Activated CD4-positive, alpha-beta memory T cell treated with anti-CD3 and anti-CD28 coated beads for 36 hours (primary cell): ENCODE data around the gene IL25. TPM values are rescaled to one million over a fixed set of nuclear protein-coding genes. Genes with fewer than 3 reads are reported as not detected.
A peak's percentile ranks its signal among the peaks of the same experiment; 100 is the strongest.
"Not testable (repeated sequence)": the region's sequence is repeated elsewhere in the genome, so short reads cannot be mapped to it uniquely, and the experiment has no call there.

Source experiments
- CTCF ChIA-PET: fragments of 350-600 bp; sonication (Branson Sonifier 250); formaldehyde crosslinking; loops from one replicate; lab custom pipeline; 2021; ENCODE audit warnings: antibody characterized with exemption, inconsistent platforms; lab: Charles Lee
- POLR2A ChIA-PET: fragments of 350-600 bp; sonication (Branson Sonifier 250); formaldehyde crosslinking; loops from one replicate; lab custom pipeline; 2021; ENCODE audit warnings: antibody characterized with exemption; lab: Charles Lee
- DNase-seq: peaks from one replicate; pipeline ENCODE4 v3.0.0-alpha.2; 2020
- H3K27ac Mint-ChIP-seq: one replicate; pipeline ENCODE4 v1.8.0; 2021; ENCODE audit warnings: mixed read lengths
- H3K27me3 Mint-ChIP-seq: one replicate; pipeline ENCODE4 v1.8.0; 2021; ENCODE audit warnings: mixed read lengths
- H3K36me3 Mint-ChIP-seq: one replicate; pipeline ENCODE4 v1.8.0; 2021; ENCODE audit warnings: mixed read lengths
- H3K4me1 Mint-ChIP-seq: one replicate; pipeline ENCODE4 v1.8.0; 2021; ENCODE audit warnings: low read depth, mixed read lengths
- H3K4me3 Mint-ChIP-seq: one replicate; pipeline ENCODE4 v1.8.0; 2021; ENCODE audit warnings: mild to moderate bottlenecking, mixed read lengths
- H3K9me3 Mint-ChIP-seq: one replicate; pipeline ENCODE4 v1.8.0; 2021; ENCODE audit warnings: mixed read lengths
- intact Hi-C: fragments of 100-400 bp; cut with micrococcal nuclease; formaldehyde crosslinking; loops from one replicate; pipeline ENCODE4 v1.15.1; 2023
- total RNA-seq, 2 experiments: library from RNA; stranded (reverse); gene quantifications; one replicate each; pipeline ENCODE4 v1.2.3, GENCODE V29; 2021

Gene IL25
- not detected for total RNA-seq

DNA sequence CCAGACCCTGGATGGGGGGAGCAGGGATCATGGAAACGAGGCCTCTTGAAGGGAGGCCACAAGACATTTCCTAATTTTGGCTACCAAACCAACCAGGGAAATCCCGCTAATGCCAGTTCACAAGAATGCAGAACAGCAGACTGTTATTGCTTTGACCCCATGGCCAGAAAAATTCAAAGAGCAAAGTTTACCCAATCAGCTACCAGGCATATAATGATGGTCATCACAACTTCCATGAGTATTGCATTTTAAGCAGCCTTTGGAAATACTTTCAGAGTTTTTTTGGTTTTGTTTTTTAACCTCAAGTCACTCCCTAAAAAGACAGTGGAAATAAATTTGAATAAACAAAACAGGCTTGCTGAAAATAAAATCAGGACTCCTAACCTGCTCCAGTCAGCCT is at the start of gene IL25:
TSS of gene IL25 (plus strand) at position 301 of the 400 bp plus-strand sequence.
- H3K27ac Mint-ChIP-seq, result no peak within 1 kb of the TSS
- intact Hi-C loops, result no loop called here
- ChIA-PET CTCF (interaction anchor here (3.2 kb wide), 1 partner anchor 7 kb away, joined by 21 read pairs; no protein-coding TSS in a partner anchor), POLR2A (no interaction called here)
- H3K9me3 Mint-ChIP-seq, result no peaks in the 10 kb centered on the region
- H3K36me3 Mint-ChIP-seq, result no peaks in the 10 kb centered on the region
- no peak for DNase-seq
- H3K27me3 Mint-ChIP-seq, result peaks cover 5% of the 10 kb centered on the region
- H3K4me3 Mint-ChIP-seq, result no peak within 1 kb of the TSS
- no peaks in the 10 kb centered on the region for H3K4me1 Mint-ChIP-seq

DNA sequence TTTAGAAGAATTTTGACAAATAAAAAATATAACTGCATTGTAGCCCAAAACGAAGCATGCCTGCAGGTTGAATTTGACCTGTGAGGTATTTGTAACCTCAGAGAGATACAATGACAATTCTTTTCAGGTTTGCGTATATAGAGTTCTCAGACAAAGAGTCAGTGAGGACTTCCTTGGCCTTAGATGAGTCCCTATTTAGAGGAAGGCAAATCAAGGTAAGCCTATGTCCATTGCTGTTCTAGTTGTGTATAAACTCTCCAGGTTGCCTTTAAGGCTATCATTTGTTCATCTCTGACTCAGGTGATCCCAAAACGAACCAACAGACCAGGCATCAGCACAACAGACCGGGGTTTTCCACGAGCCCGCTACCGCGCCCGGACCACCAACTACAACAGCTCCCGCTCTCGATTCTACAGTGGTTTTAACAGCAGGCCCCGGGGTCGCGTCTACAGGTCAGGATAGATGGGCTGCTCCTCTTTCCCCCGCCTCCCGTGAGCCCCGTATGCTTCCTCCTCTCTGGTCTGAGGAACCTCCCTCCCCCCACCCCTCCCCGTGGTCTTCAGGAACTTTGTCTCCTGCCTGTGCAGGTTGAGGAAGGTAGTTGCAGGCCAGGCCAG is 48.7 kb upstream of the IL25 start:
- Mint-ChIP-seq H3K4me1 (peaks cover 29% of the 10 kb centered on the region), H3K27ac (no peak overlapping the region), H3K27me3 (no peaks in the 10 kb centered on the region), H3K4me3 (no peak overlapping the region), H3K36me3 (peaks cover 24% of the 10 kb centered on the region), H3K9me3 (no peaks in the 10 kb centered on the region)
- ChIA-PET CTCF (interaction anchor here (1.1 to 4.8 kb wide), 4 partner anchors 23 to 232 kb away, joined by 3 to 76 read pairs (median 12); partner anchors contain the start of gene PPP1R3E), POLR2A (no interaction called here)
- intact Hi-C loops, result loop anchor here (2.0 kb wide), 1 partner anchor 233 kb away; the partner anchor contains the start of gene THTPA
- DNase-seq, result no peak

- Mint-ChIP-seq H3K27ac (no peak overlapping the region), H3K4me3 (no peak overlapping the region), H3K4me1 (peaks cover 29% of the 10 kb centered on the region), H3K36me3 (peaks cover 24% of the 10 kb centered on the region), H3K27me3 (no peaks in the 10 kb centered on the region), H3K9me3 (no peaks in the 10 kb centered on the region)
- POLR2A ChIA-PET, result no interaction called here
- CTCF ChIA-PET, result interaction anchor here (1.1 to 4.8 kb wide), 2 partner anchors 23 to 56 kb away, joined by 3 to 76 read pairs; partner anchors contain the start of gene PPP1R3E
- intact Hi-C loops, result no loop called here
- no peak for DNase-seq
Measured at GRCh38 chr14:23324455-23324846, 48.2 kb upstream of the IL25 start.

- Mint-ChIP-seq H3K9me3 (no peaks in the 10 kb centered on the region), H3K4me3 (no peak overlapping the region), H3K36me3 (peaks cover 24% of the 10 kb centered on the region), H3K27me3 (no peaks in the 10 kb centered on the region), H3K4me1 (peaks cover 24% of the 10 kb centered on the region), H3K27ac (no peak overlapping the region)
- intact Hi-C loops, result loop anchor here (5.0 kb wide), 1 partner anchor 37 kb away; no protein-coding TSS in a partner anchor
- POLR2A ChIA-PET, result interaction anchor here (1.2 kb wide), 1 partner anchor 56 kb away, joined by 3 read pairs; no protein-coding TSS in a partner anchor
- CTCF ChIA-PET, result interaction anchor here (1.1 kb wide), 1 partner anchor 55 kb away, joined by 3 read pairs; no protein-coding TSS in a partner anchor
- DNase-seq, result no peak
Measured at GRCh38 chr14:23324993-23325392, 47.6 kb upstream of the IL25 start.

DNA sequence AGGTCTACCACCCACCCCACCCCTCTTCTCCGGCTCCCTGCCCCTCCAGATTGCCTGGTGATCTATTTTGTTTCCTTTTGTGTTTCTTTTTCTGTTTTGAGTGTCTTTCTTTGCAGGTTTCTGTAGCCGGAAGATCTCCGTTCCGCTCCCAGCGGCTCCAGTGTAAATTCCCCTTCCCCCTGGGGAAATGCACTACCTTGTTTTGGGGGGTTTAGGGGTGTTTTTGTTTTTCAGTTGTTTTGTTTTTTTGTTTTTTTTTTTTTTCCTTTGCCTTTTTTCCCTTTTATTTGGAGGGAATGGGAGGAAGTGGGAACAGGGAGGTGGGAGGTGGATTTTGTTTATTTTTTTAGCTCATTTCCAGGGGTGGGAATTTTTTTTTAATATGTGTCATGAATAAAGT is 46.9 kb upstream of the IL25 start:
- Mint-ChIP-seq H3K36me3 (peaks cover 24% of the 10 kb centered on the region), H3K4me1 (peaks cover 21% of the 10 kb centered on the region)
- not testable (repeated sequence) for DNase-seq, H3K27ac Mint-ChIP-seq, H3K9me3 Mint-ChIP-seq, H3K4me3 Mint-ChIP-seq, H3K27me3 Mint-ChIP-seq
- CTCF ChIA-PET, result interaction anchor here (0.9 to 5.9 kb wide), 5 partner anchors 34 to 234 kb away, joined by 3 to 108 read pairs (median 6); partner anchors contain the start of gene HOMEZ
- POLR2A ChIA-PET, result interaction anchor here (1.2 to 1.7 kb wide), 2 partner anchors 53 to 55 kb away, joined by 3 to 5 read pairs; no protein-coding TSS in a partner anchor
- intact Hi-C loops, result loop anchor here (5.0 kb wide), 1 partner anchor 37 kb away; no protein-coding TSS in a partner anchor

DNA sequence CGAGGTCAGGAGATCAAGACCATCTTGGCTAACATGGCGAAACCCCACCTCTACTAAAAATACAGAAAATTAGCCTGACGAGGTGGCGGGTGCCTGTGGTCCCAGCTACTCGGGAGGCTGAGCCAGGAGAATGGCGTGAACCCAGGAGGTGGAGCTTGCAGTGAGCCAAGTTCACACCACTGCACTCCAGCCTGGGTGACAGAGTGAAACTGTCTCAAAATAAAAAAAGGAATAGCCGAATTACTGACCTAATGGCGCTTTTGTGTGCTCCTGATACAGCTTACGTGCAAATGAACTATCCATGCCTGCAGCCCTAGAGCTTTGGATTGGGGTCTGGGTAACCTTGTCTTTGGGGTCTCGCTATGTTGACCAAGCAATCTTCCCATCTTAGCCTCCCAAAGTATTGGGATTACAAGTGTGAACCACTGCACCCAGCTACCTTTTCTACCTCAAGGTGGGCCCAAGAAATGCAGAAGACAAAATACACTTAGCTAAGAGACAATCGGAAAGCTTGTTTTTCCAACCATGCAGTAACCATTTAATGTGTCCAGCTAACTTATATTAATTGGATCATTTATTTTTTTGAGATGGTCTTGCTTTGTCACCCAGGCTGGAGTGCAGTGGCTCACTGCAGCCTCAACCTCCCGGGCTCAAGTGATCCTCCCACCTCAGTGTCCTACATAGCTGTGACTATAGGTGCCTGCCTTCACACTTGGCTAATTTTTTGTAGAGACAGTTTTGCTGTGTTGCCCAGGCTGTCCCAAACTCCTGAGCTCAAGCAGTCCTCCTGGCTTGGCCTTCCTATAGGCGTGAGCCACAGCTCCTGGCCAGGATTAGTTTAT is 45.9 kb upstream of the IL25 start:
- CTCF ChIA-PET, result interaction anchor here (0.9 to 5.9 kb wide), 17 partner anchors 9 to 237 kb away, joined by 3 to 108 read pairs (median 4); partner anchors contain the start of genes ACIN1, C14orf119 and HOMEZ
- H3K36me3 Mint-ChIP-seq, result peaks cover 24% of the 10 kb centered on the region
- intact Hi-C loops, result loop anchor here (5.0 kb wide), 1 partner anchor 36 kb away; no protein-coding TSS in a partner anchor
- no peak overlapping the region for H3K27ac Mint-ChIP-seq
- no peak overlapping the region for H3K4me3 Mint-ChIP-seq
- H3K9me3 Mint-ChIP-seq, result no peaks in the 10 kb centered on the region
- POLR2A ChIA-PET, result interaction anchor here (0.6 to 1.7 kb wide), 6 partner anchors 40 to 320 kb away, joined by 3 to 5 read pairs (median 3); no protein-coding TSS in a partner anchor
- H3K27me3 Mint-ChIP-seq, result peaks cover 3% of the 10 kb centered on the region
- peaks cover 21% of the 10 kb centered on the region for H3K4me1 Mint-ChIP-seq
- no peak for DNase-seq

- intact Hi-C loops, result loop anchor here (1.0 to 5.0 kb wide), 4 partner anchors 34 to 141 kb away; partner anchors contain the start of gene NGDN
- Mint-ChIP-seq H3K4me1 (peaks cover 13% of the 10 kb centered on the region), H3K27ac (no peak overlapping the region), H3K4me3 (no peak overlapping the region), H3K36me3 (peaks cover 16% of the 10 kb centered on the region), H3K27me3 (peaks cover 3% of the 10 kb centered on the region), H3K9me3 (no peaks in the 10 kb centered on the region)
- POLR2A ChIA-PET, result interaction anchor here (0.6 to 1.1 kb wide), 2 partner anchors 26 to 321 kb away, joined by 3 read pairs; partner anchors contain the start of gene PPP1R3E
- peak; percentile 78 for DNase-seq
- CTCF ChIA-PET, result interaction anchor here (1.0 to 5.9 kb wide), 6 partner anchors 8 to 235 kb away, joined by 3 to 108 read pairs (median 4); no protein-coding TSS in a partner anchor
Measured at GRCh38 chr14:23327947-23328744, 44.5 kb upstream of the IL25 start.

- CTCF ChIA-PET, result interaction anchor here (1.2 to 4.0 kb wide), 2 partner anchors 8 to 44 kb away, joined by 5 to 22 read pairs; no protein-coding TSS in a partner anchor
- Mint-ChIP-seq H3K27ac (no peak overlapping the region), H3K27me3 (peaks cover 12% of the 10 kb centered on the region), H3K36me3 (peaks cover 1% of the 10 kb centered on the region), H3K4me1 (no peaks in the 10 kb centered on the region), H3K4me3 (no peak overlapping the region), H3K9me3 (peaks cover 3% of the 10 kb centered on the region)
- no peak for DNase-seq
- POLR2A ChIA-PET, result no interaction called here
- intact Hi-C loops, result no loop called here
Measured at GRCh38 chr14:23335623-23336022, 37.0 kb upstream of the IL25 start.

- intact Hi-C loops, result no loop called here
- no peak overlapping the region for H3K4me3 Mint-ChIP-seq
- ChIA-PET CTCF (interaction anchor here (1.6 kb wide), 1 partner anchor 12 kb away, joined by 4 read pairs; no protein-coding TSS in a partner anchor), POLR2A (no interaction called here)
- no peak for DNase-seq
- no peaks in the 10 kb centered on the region for H3K4me1 Mint-ChIP-seq
- peaks cover 3% of the 10 kb centered on the region for H3K9me3 Mint-ChIP-seq
- H3K27ac Mint-ChIP-seq, result no peak overlapping the region
- peaks cover 1% of the 10 kb centered on the region for H3K36me3 Mint-ChIP-seq
- H3K27me3 Mint-ChIP-seq, result peaks cover 9% of the 10 kb centered on the region
Measured at GRCh38 chr14:23339506-23340268, 32.9 kb upstream of the IL25 start.

DNA sequence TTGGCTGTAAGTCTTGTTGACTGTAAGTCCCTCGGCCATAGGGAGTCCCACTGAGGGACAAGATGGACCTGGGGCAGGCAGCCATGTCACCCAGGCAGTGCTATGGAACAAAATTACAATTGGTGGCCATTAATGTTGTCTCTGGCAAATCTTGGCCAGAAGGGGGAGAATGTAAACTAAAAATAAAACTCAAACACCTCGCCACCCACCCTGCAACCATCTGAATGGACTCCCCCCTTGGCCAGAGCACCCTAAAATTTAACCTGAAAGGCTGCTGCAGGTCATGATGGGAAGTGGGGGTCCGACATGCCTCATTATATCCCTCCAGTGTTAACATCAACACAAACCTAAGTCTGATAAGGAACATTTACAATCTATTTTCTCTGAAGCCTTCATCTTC is 28.1 kb upstream of the IL25 start:
- intact Hi-C loops, result no loop called here
- DNase-seq, result no peak
- ChIA-PET CTCF (interaction anchor here (1.6 to 1.9 kb wide), 2 partner anchors 18 to 35 kb away, joined by 4 to 7 read pairs; no protein-coding TSS in a partner anchor), POLR2A (no interaction called here)
- Mint-ChIP-seq H3K36me3 (peaks cover 1% of the 10 kb centered on the region), H3K27ac (no peak overlapping the region), H3K4me3 (no peak overlapping the region), H3K27me3 (peaks cover 4% of the 10 kb centered on the region), H3K9me3 (peaks cover 3% of the 10 kb centered on the region), H3K4me1 (no peaks in the 10 kb centered on the region)
